IPS DF 4.7 (cell line): ENCODE data around the gene CREBBP.

Source experiments
- DNase-seq: peaks from one replicate; pipeline ENCODE4 v3.0.0-alpha.2; 2013; ENCODE audit warnings: low spot score; ENCODE audit errors: extremely low read depth

CREBBP gene

GRCh38 chr16:3825103-3825502 is 55.4 kb downstream of the CREBBP start:
- DNase-seq: no peak

- DNase-seq: no peak
These were observed 56.3 kb downstream of the CREBBP start for GRCh38 chr16:3824121-3824795.

DNA sequence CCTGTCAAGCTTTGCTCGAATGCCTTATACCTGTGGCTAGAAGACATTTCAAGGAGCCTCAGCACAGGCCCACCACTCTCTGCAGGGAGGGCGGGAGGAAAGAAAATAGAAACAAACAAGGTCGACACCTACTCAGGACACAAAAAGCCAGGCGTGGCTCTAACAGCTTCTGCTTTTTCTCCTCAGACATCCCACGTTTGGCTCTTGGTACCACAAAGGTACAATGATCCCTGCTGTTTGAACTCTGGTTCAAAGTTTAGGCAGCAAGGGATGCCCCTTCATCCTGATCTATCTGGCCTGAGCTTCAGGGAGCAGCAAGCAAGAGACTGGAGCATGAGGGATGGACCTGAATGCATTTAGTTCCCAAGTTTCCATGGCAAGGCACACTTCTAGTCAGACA is 57.1 kb downstream of the CREBBP start:
- DNase-seq: no peak

DNA sequence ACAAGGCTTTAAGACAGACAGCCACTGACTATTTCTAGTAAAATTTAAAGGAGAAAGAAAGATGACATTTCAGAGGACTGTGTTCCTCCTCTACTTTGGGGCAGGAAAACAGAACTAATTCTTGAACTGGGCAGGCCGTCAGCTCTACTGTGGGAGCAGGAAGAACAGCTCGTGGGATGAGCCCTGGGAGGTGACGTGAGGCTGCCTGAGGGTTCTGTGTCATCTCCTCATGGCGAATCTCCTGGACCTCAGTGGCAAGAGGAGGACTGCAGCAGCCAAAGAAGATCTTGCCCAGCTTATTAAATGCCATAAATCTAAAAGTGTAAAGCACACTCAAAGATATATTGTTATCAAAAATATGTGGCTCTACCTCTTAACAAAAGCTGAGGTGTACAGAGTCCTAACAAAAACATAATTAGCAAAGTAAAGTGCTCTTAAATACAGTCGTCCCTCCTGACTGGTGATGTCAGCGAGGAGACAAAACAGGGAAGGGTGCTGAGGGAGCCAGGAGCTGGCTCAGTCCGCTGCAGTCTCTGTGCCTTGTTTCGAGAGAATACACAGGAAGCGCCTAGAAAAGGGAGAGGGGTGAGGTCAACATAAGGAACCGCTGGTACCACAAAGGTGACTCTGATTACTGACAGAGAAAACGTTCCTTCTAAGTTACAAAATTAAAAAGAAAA is 58.0 kb downstream of the CREBBP start:
- DNase-seq: no peak

DNA sequence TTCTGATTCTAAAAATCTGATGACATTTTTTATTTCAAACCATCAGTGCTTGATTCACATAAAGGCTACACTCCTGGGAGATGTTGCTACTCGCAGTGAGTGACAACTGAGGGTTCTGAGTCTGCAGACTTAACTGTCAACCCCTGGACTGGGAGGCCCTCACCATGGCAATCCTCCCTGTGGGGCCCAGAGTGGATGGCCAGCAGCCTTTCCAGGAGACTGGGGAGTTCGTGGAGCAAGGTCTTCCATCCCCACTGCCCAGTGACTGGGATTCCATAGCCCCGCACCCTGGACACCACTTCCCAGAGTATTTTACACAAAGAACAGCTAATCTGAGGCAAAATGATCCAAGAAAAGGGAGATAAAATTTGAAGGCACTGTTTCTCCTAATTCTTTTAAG is 59.3 kb downstream of the CREBBP start:
- no peak for DNase-seq

GRCh38 chr16:3819746-3820724 is 60.5 kb downstream of the CREBBP start:
- no peak for DNase-seq

DNA sequence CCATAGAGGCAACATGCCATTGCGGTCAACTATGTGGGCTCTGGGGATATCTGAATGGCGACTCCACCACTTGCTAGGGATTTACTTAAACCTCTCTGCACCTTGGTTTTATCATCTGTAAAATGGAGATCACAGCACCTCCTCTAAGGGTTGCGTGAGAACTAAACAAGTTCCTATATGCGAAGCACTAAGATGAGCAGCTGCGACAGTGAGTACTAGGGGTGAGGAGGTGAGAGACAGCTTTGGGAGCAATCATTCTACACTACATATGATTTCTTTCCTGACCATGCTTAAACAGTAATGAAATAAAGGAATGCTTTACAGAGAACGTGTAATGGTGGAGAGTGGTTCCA is 61.4 kb downstream of the CREBBP start:
- DNase-seq: no peak

DNA sequence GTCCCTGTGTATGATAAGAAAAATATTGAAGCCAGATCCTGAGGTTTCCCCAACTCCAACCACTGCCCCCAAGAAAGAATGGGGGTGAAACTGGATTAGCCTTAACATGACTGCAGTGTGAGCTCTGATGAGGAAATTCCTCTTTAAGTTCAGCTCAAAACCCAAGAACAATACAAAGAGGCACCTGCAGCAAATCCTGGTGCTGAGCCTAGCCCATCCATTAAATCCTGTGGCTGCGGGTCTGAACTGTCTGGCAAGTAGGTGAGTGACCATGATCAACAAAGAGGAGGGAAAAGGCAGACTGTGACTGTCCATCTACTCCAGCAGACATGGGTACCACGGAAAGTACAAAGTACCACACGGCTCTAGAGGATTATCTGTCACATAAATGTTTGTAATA is 64.2 kb downstream of the CREBBP start:
- DNase-seq: no peak

DNA sequence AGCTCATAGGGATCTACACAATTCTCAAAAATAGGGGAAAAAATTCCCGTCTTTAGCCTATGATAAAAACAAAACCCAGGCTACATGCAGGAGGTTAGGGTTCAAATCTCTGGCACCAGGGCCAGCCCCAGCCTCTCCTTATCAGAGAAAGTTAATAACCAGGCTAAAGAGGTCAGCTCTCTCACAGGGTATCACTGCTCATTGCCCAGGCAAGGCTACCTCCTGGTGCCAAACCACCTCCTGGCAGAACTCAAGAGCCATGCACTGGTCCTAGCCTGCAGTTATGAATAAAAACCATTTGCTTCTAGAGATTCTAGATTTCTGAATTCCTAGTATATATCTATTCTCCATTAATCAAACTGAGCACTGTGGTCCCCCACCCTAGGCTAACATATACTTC is 65.8 kb downstream of the CREBBP start:
- DNase-seq: no peak

- no peak for DNase-seq
These were observed 67.9 kb downstream of the CREBBP start for GRCh38 chr16:3812469-3813172.

DNA sequence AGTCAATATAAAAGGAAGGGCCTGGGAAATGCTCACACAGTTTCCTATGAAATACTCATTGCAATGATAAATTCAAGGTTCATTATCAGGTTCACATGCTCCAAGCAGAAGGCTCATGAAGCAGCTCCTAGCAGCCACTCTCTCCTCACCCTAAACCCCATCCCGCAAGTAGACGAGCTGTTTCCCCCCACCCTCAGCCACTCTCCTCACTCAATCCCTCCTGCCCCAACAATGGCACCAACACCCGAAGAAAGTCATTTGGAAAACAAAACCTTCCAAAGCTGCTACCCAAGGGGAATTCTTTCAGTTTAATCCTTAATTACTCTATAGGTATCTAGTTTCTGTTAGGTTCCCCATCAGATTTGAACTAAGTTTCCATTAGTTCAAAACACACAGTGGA is 69.7 kb downstream of the CREBBP start:
- DNase-seq: no peak

DNA sequence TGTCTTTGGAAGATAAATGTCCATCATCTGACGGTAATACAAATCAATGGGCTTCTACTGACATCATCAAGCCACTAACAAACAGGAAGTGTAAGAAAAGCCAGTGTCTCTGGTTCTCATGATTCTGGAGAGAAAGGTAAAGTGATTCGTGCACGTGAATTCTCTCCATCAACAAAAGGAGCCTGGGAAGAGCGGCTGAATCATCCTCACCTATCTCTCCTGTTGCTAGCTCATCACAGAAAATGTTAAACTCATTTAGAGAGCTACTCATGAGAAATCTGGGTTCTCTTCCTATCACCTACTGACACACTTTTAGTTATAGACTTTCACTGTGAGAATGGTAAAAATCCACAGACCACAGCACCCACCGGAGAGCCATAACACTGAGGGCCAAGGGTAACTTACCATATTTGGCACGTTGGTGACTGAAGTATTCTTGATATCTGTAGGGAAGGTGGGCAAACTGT is 70.3 kb downstream of the CREBBP start:
- no peak for DNase-seq

DNA sequence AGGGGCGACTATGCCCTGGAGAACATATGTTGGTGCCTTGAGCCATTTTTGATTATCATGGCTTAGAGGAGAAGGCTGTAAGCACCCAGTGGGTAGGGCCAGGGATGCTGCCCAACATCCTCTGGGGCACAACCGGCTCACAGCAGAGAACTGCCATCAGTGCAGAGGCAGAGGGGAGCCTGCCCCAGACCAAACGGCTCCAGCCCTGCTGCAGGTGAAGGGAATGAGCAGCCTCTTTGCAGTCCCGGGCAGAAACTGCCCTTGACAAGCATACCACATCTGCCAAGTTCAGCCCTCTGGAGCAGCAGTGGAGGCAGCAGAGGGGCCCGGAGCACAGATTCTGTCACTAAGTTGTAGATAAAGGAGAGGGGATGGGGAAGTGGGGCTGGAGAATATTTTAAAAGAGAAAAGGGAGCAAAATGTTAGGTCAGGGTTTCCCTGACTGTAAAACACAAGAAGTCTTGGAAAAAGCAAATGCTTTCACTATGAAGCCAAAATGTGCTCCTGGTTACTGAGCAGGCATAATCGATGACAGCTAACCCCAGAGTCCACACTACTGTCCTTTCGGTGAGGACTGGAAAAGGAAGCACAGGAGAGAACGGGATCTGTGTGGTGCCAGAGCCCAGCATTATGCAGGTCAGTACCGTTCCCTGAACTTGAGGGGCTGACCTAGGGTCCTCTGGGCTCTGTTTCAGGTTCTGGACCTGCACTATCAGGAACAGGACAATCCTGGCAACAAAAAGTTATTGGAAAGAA is 72.0 kb downstream of the CREBBP start:
- no peak for DNase-seq

- DNase-seq: no peak
These were observed 72.9 kb downstream of the CREBBP start for GRCh38 chr16:3807425-3808123.

DNA sequence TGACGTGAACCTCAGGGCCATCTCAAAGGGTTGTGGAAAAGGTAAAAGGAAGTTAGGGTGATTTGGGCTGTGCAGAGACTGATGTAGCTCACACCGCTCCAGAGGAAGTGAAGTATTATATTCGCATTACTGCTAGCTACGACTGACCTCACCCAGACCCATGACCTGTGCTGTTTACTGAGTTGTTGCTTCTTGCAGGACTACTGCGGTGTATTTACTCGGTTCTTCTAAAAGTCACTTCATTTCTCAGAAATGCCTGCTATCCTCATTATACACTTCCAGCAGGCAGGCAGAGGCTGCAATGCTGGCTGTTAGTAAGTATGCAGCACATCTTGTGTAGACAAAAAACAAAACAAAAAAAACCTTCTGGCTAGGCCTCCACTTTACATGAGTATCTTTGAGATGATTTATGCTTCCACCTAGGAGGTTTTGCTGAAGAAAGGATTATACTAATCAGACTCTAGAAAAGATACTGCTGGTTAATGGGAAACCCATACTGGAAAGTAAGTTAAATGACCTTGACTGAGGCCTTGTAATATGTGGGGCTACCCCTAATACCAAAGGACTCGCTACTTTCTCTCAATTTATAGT is 76.0 kb downstream of the CREBBP start:
- no peak for DNase-seq

GRCh38 chr16:3800477-3801270 is 79.8 kb downstream of the CREBBP start:
- DNase-seq: no peak

DNA sequence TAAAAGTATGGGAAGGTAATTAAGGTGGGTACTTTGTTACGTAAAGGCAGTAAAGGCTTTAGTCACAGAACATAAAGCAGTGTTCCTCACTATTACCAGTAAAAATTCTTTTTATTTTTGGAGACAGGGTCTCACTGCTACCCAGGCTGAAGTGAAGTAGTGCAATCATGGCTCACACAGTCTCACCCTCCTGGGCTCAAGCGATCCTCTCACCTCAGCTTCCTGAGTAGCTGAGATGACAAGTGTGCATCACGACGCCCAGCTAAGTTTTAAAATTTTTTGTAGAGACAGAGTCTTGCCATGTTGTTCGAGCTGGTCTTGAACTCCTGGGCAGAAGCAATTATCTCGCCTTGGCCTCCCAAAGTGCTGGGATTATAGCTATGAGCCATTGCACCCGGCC is 80.5 kb downstream of the CREBBP start:
- DNase-seq: no peak

- no peak for DNase-seq
These were observed 81.2 kb downstream of the CREBBP start for GRCh38 chr16:3799354-3799753.

- no peak for DNase-seq
These were observed 81.7 kb downstream of the CREBBP start for GRCh38 chr16:3798838-3799237.
